HG02610 (cell line): ENCODE results near the gene MAP2K7.
A peak's percentile ranks its signal among the peaks of the same experiment; 100 is the strongest.

Source experiments
- ATAC-seq: cut with Tn5 transposase; IDR thresholded peaks from one replicate; pipeline ENCODE4 v1.9.1; 2021; ENCODE audit warnings: mild to moderate bottlenecking, moderate library complexity; ENCODE audit not compliant: unreplicated experiment

MAP2K7 gene

DNA sequence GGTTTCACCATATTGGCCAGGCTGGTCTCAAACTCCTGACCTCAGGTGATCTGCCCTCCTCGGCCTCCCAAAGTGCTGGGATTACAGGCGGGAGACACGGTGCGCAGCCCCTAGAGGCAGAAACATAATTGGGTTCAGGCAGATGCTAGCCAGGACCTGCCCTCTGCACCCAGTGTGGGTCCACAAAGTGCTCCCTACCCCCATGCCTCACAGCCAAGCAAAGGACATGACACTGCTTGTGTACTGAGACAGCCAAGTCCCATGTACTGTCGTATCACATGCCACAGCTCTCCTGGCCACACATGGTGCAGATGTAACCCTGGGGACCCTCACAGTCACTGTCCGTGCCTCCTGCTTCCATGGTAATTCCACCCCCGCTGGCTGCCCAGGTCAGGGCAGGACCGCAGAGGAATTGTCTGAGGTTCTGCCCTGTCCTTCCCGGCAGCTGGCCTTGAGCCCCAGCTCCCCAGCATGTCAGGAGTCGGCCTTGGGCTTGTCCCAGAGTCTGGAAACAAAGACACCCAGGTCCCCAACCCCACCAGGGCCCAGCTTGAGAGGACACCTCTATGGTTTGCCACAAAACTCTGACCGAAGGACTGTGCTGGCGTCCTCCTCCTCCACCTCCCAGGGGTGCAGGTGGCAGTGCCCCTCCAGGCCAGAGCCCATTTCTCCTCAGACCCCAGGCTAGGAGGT is 37.1 kb upstream of the MAP2K7 start:
- ATAC-seq: no peak

GRCh38 chr19:7867092-7867844 is 36.4 kb upstream of the MAP2K7 start:
- ATAC-seq: no peak

DNA sequence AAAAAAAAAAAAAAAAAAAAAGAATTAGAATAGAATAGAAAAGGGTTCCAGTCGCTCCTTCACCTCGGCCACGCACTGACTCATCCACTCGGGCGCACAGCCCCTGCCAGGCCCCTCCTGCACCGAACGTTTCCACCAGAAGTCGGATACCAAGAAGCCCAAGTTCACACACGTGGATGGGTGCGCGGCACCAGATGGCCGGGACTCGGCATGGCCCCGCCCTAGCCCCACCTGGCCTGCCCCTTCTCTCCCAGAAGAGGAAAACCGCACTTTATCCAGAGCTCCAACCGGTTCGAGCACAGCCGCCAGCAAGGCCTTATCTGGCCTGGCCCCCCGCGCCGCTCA is 35.4 kb upstream of the MAP2K7 start:
- ATAC-seq: no peak

- peak; percentile 58 for ATAC-seq
Measured at GRCh38 chr19:7868671-7869452, 34.8 kb upstream of the MAP2K7 start.

DNA sequence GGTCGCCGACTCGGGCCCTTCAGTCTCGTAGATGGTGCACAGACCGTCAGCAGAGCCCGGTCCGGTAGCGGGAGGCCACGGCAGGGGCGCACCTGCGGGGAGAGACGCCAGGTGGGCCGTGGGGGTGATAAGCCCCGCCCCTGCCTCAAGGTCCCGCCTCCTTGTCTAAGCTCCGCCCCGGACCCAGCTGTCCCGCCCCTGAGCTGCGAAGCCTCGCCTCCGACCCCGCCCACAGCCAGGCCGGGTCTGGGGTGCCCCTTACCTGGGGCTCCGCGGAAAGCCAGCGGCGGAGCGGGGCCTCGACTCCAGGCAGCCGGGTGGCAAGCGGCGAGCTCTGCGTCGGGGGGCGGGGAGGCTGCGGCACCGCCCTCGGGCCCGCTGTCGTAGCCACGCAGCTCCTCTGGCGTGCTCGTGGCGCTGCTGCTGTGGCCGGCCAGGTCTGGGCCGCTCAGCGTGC is 34.2 kb upstream of the MAP2K7 start:
- ATAC-seq: peak; percentile 48

GRCh38 chr19:7869910-7870511 is 33.7 kb upstream of the MAP2K7 start:
- peak; percentile 4 for ATAC-seq

- ATAC-seq: no peak
Measured at GRCh38 chr19:7870571-7871436, 32.9 kb upstream of the MAP2K7 start.

GRCh38 chr19:7871437-7872305 is 32.0 kb upstream of the MAP2K7 start:
- ATAC-seq: no peak

GRCh38 chr19:7872306-7873204 is 31.1 kb upstream of the MAP2K7 start:
- ATAC-seq: no peak

DNA sequence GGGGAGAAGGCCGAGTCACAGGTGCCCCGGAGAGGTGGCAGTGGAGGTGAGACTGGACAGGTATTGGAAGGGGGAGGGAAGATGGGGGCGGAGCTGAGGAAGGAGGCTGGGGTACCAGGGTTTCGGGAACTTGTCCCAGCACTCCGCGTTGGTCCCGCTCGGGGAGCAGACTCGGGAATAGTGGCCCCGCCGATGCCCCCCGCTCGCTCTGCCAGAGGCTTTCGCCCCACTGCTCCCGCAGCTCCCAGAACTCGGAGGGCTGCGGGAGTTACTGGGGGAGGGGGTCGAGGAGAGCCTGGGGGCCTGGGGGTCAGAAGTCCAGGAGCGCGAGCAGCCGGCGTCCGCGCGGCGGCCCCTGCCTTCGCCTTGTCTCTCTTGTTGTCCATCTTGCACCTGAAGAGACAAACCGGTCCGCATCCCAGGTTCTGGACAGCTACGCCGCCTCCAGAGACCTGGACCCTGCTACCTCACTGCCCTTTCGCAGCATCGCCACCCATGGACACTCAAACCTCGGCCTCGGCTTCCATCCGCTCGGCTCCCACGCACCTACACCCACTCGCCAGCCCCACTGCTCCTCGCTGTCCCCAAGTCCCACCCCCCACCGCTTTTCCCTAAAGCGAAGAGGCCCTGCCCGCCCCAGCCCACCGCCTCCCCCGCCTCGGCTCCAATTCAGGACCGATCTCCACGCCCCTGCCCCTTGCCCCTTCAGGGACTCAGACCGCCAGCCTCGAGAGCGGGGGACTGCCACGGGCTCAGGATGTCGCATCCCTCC is 30.2 kb upstream of the MAP2K7 start:
- ATAC-seq: no peak

GRCh38 chr19:7874076-7874896 is 29.4 kb upstream of the MAP2K7 start, which contains the start of gene PRR36:
Gene PRR36, minus strand, starts transcription at chr19:7874390. Its CDS starts 701 bp downstream, at chr19:7873689.
- ATAC-seq: no peak

GRCh38 chr19:7874897-7875273 is 28.8 kb upstream of the MAP2K7 start:
- ATAC-seq: no peak

- ATAC-seq: no peak
Measured at GRCh38 chr19:7877249-7877836, 26.3 kb upstream of the MAP2K7 start.

DNA sequence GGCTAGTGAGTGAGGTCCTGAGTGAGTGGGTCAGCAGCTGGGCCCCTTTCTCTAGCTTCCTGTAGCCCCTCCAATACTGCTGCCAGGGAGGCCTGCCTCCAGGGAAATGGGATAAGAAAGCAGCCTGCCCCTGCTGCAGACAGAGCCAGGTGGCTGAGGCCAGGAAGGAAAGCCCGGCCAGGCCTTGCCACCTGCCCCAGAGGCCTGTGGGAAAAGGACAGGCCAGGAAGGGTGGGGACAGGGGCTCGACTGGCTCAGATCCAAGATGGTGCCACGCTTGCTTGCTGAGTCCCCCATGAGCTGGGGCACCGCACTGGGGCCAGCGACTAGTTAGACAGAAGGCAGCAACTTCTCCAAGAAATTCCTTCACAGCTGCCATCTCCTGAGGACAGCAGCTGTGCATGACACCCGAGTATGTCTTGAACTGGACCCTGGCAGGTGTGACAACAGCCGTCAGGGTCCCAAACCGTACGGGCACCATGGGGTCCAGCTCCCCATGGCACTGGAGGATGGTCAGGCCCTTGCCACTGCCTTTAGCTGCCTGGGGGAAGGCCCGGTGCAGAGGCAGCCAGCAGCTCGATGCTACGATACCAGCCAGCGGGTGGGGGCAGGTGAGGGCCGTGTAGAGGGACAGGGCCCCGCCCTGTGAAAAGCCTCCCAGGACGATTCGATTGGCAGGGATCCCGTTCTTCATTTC is 24.4 kb upstream of the MAP2K7 start:
- no peak for ATAC-seq

GRCh38 chr19:7879836-7880235 is 23.8 kb upstream of the MAP2K7 start:
- ATAC-seq: no peak

- ATAC-seq: no peak
Measured at GRCh38 chr19:7881910-7882309, 21.8 kb upstream of the MAP2K7 start.
